Psoas muscle (tissue), 8 donors: ENCODE data around the gene AOC3. TPM values are rescaled to one million over a fixed set of nuclear protein-coding genes. Genes with fewer than 3 reads are reported as not detected.

ENCODE experiments used
- ATAC-seq, 4 donors: fragments of 200-7000 bp; cut with Tn5 transposase; one replicate each; pipeline ENCODE4 v1.9.1; 2020; ENCODE audit warnings: moderate library complexity in 3 of 4, mild to moderate bottlenecking in 2 of 4
- DNase-seq, 2 donors: peaks; one replicate each; pipeline ENCODE4 v3.0.0-alpha.2; 2020
- H3K27ac ChIP-seq: fragments of 200-600 bp; one replicate; pipeline ENCODE4 v1.8.0; 2022
- H3K27me3 ChIP-seq, 3 donors: fragments of 200-600 bp in 1 of 3; one replicate each; pipeline versions ENCODE4 v1.6.1 to v1.8.0; 2013 to 2022; ENCODE audit warnings: low read length in 2 of 3, mild to moderate bottlenecking in 2 of 3, moderate library complexity in 1 of 3; ENCODE audit not compliant: insufficient read depth in 3 of 3
- H3K36me3 ChIP-seq, 2 donors: fragments of 200-600 bp in 1 of 2; one replicate each; pipeline versions ENCODE4 v1.6.1 to v1.8.0; 2013 to 2022; ENCODE audit warnings: low read depth in 1 of 2, mild to moderate bottlenecking in 1 of 2, moderate library complexity in 1 of 2; ENCODE audit not compliant: insufficient read depth in 1 of 2
- H3K4me1 ChIP-seq: fragments of 200-600 bp; one replicate; pipeline ENCODE4 v1.8.0; 2022
- H3K4me3 ChIP-seq: fragments of 200-600 bp; one replicate; pipeline ENCODE4 v1.8.0; 2022; ENCODE audit warnings: mild to moderate bottlenecking
- H3K9me3 ChIP-seq: fragments of 200-600 bp; one replicate; pipeline ENCODE4 v1.8.0; 2022
- CTCF ChIP-seq: fragments of 200-600 bp; IDR thresholded peaks from one replicate; pipeline ENCODE4 v1.8.0; 2022; ENCODE audit warnings: antibody characterized with exemption
- WGBS, 3 donors: extraction: QIAGEN DNeasy Blood & Tissue Kit; methylation state at CpG; one replicate each; pipeline versions ENCODE4 v1.1.6 to v1.1.7; 2013; 5-methylcytosine and 5-hydroxymethylcytosine counted together
- intact Hi-C, 2 donors: fragments of 100-400 bp; cut with DNase I; formaldehyde crosslinking; loops; one replicate each; pipeline versions ENCODE4 v1.11.0 to v1.14.2; 2022
- polyA plus RNA-seq, 3 donors: library from polyadenylated mRNA; stranded (reverse); fragments of 200-250 nt; gene quantifications; one replicate each; pipeline ENCODE4 v1.2.3, GENCODE V29; 2013
- total RNA-seq, 4 donors: library from RNA; stranded (reverse); fragmentation: NEBNext Ultra II Directional in 2 of 4; extraction: Animal tissue kit (Norgen Biotek cat#: 25700) in 2 of 4; gene quantifications; one replicate each; pipeline versions ENCODE4 v1.2.1 to v1.2.4, GENCODE V29; 2021 to 2023
- donor health status: healthy with polysubstance abuse.
- donor health status: DM: no; HTN: no; CAD: no; lungs with moderate emphysema.
- donor health status: Bipolar disorder and iron deficiency.
- donor health status: healthy.
- donor health status: DM: yes; HTN: yes; CAD: no.
- donor health status: DM: no; HTN: no; CAD: no.
- donor health status: DM: no; HTN: no; CAD: no.
- donor health status: DM: yes; HTN: yes; CAD: no.

The AOC3 gene
- total and polyA plus RNA-seq, 7 donors = 5.8 to 11.8 (median 8.4) TPM

- DNase-seq = no peak
- intact Hi-C loops = no loop called here
- Histone ChIP-seq H3K9me3 (no peaks in the 10 kb centered on the region), H3K4me3 (no peak overlapping the region), H3K4me1 (no peaks in the 10 kb centered on the region), H3K27me3 (peaks cover 0 to 2% (median 0%) of the 10 kb centered on the region in 3 donors), H3K36me3 (no peaks in the 10 kb centered on the region), H3K27ac (no peak overlapping the region)
- WGBS, 3 donors = 89 to 93% (median 91%) methylated on average over 10 of the region's 10 CpGs
- no peak for TF ChIP-seq CTCF
- no peak for ATAC-seq
Observed at GRCh38 chr17:42877037-42877436, 26.0 kb downstream of the AOC3 start.

GRCh38 chr17:42878123-42878880 is 27.3 kb downstream of the AOC3 start:
- H3K4me3 ChIP-seq = no peak overlapping the region
- H3K4me1 ChIP-seq = no peaks in the 10 kb centered on the region
- WGBS, 3 donors = 33 to 47% (median 36%) methylated on average over 12 to 13 of the region's 13 CpGs
- no peak for ATAC-seq
- DNase-seq = no peak
- intact Hi-C loops = no loop called here
- TF ChIP-seq CTCF = no peak
- no peaks in the 10 kb centered on the region for H3K9me3 ChIP-seq
- no peaks in the 10 kb centered on the region for H3K36me3 ChIP-seq
- H3K27me3 ChIP-seq = peaks cover 0 to 2% (median 0%) of the 10 kb centered on the region in 3 donors
- no peak overlapping the region for H3K27ac ChIP-seq

- WGBS, 3 donors = 81 to 85% (median 82%) methylated on average over 6 to 8 of the region's 8 CpGs
- no peaks in the 10 kb centered on the region for H3K4me1 ChIP-seq
- peaks cover 0 to 2% (median 0%) of the 10 kb centered on the region in 3 donors for H3K27me3 ChIP-seq
- no peak for ATAC-seq
- no peak overlapping the region for H3K27ac ChIP-seq
- DNase-seq = no peak
- intact Hi-C loops = no loop called here
- no peaks in the 10 kb centered on the region for H3K9me3 ChIP-seq
- no peak for TF ChIP-seq CTCF
- H3K4me3 ChIP-seq = no peak overlapping the region
- no peaks in the 10 kb centered on the region for H3K36me3 ChIP-seq
Observed at GRCh38 chr17:42878924-42879595, 28.1 kb downstream of the AOC3 start.

- intact Hi-C loops = no loop called here
Observed at GRCh38 chr17:42879596-42879985, 28.6 kb downstream of the AOC3 start.

More at GRCh38 chr17:42879596-42879985, 28.6 kb downstream of the AOC3 start:
- ATAC-seq (no peak), DNase-seq (no peak)
- H3K27me3 ChIP-seq = peaks cover 0 to 2% (median 0%) of the 10 kb centered on the region in 3 donors
- no peaks in the 10 kb centered on the region for H3K36me3 ChIP-seq
- H3K27ac ChIP-seq = no peak overlapping the region
- WGBS, 3 donors = 51 to 65% (median 55%) methylated on average over 6 of the region's 6 CpGs
- no peaks in the 10 kb centered on the region for H3K9me3 ChIP-seq
- TF ChIP-seq CTCF = no peak
- no peaks in the 10 kb centered on the region for H3K4me1 ChIP-seq
- H3K4me3 ChIP-seq = no peak overlapping the region
